Activated CD4-positive, alpha-beta T cell treated with anti-CD3 and anti-CD28 coated beads, Interleukin-2, Interleukin-4, amounts not matched to agents 100 ng/mL and 50 ng/mL, durations not matched to agents 16 hours and 8 hours (primary cell): ENCODE results near the gene ATXN1L.
"Not testable (repeated sequence)": the region's sequence is repeated elsewhere in the genome, so short reads cannot be mapped to it uniquely, and the experiment has no call there.

Experiments used
- DNase-seq: peaks from one replicate; pipeline ENCODE4 v3.0.0-alpha.2; 2020; ENCODE audit warnings: low spot score

The ATXN1L gene

GRCh38 chr16:71853413-71853812 lies 7.6 kb downstream of the ATXN1L start:
- DNase-seq: no peak

GRCh38 chr16:71854369-71854948 lies 8.7 kb downstream of the ATXN1L start:
- DNase-seq: no peak

- peak; percentile 42 for DNase-seq
Measured at GRCh38 chr16:71855937-71856662, 10.3 kb downstream of the ATXN1L start.

GRCh38 chr16:71859762-71860521 lies 14.2 kb downstream of the ATXN1L start:
- DNase-seq: no peak

GRCh38 chr16:71863995-71864394 lies 18.2 kb downstream of the ATXN1L start:
- no peak for DNase-seq

- no peak for DNase-seq
Measured at GRCh38 chr16:71865173-71865863, 19.5 kb downstream of the ATXN1L start.

GRCh38 chr16:71867175-71867574 lies 21.4 kb downstream of the ATXN1L start:
- not testable (repeated sequence) for DNase-seq

- no peak for DNase-seq
Measured at GRCh38 chr16:71867939-71868338, 22.2 kb downstream of the ATXN1L start.

- no peak for DNase-seq
Measured at GRCh38 chr16:71869089-71869488, 23.3 kb downstream of the ATXN1L start.

- DNase-seq: no peak
Measured at GRCh38 chr16:71870818-71871217, 25.0 kb downstream of the ATXN1L start.

GRCh38 chr16:71873199-71873598 lies 27.4 kb downstream of the ATXN1L start:
- no peak for DNase-seq

GRCh38 chr16:71878911-71879310 lies 33.1 kb downstream of the ATXN1L start:
- DNase-seq: no peak

GRCh38 chr16:71880176-71880575 lies 34.4 kb downstream of the ATXN1L start:
- DNase-seq: no peak

GRCh38 chr16:71882505-71883167 lies 36.9 kb downstream of the ATXN1L start:
- peak; percentile 90 for DNase-seq

GRCh38 chr16:71883168-71883848 lies 37.5 kb downstream of the ATXN1L start:
- DNase-seq: no peak

- peak; percentile 66 for DNase-seq
Measured at GRCh38 chr16:71883849-71884638, 38.3 kb downstream of the ATXN1L start, which contains the start of gene ZNF821. Gene ZNF821 (minus strand): TSS chr16:71884182. CDS start chr16:71879946, 4,236 bp downstream.

GRCh38 chr16:71885261-71885650 lies 39.5 kb downstream of the ATXN1L start:
- DNase-seq: no peak

GRCh38 chr16:71889147-71889546 lies 43.4 kb downstream of the ATXN1L start:
- no peak for DNase-seq

GRCh38 chr16:71893888-71894228 lies 48.1 kb downstream of the ATXN1L start:
- DNase-seq: no peak

- peak; percentile 38 for DNase-seq
Measured at GRCh38 chr16:71894229-71894920, 48.6 kb downstream of the ATXN1L start.
